Activated CD4-positive, alpha-beta T cell treated with anti-CD3 and anti-CD28 coated beads, Interleukin-2, amount 10 ng/mL, durations not matched to agents 7 days and 5 days (primary cell): ENCODE results near the gene PLXNA4. TPM values are rescaled to one million over a fixed set of nuclear protein-coding genes. Genes with fewer than 3 reads are reported as not detected.

Experiments used
- CTCF ChIA-PET: fragments of 350-600 bp; sonication (Branson Sonifier 250); formaldehyde crosslinking; loops from one replicate; lab custom pipeline; 2021; ENCODE audit warnings: antibody characterized with exemption; lab: Charles Lee
- POLR2A ChIA-PET: fragments of 350-600 bp; sonication (Branson Sonifier 250); formaldehyde crosslinking; loops from one replicate; lab custom pipeline; 2021; ENCODE audit warnings: antibody characterized with exemption; lab: Charles Lee
- DNase-seq: peaks from one replicate; pipeline ENCODE4 v3.0.0-alpha.2; 2020
- H3K27ac Mint-ChIP-seq: one replicate; pipeline ENCODE4 v1.8.0; 2021; ENCODE audit warnings: mild to moderate bottlenecking, moderate library complexity, mixed read lengths
- H3K27me3 Mint-ChIP-seq: one replicate; pipeline ENCODE4 v1.8.0; 2021; ENCODE audit warnings: mixed read lengths
- H3K36me3 Mint-ChIP-seq: one replicate; pipeline ENCODE4 v1.8.0; 2021; ENCODE audit warnings: low read depth, mixed read lengths
- H3K4me1 Mint-ChIP-seq: one replicate; pipeline ENCODE4 v1.8.0; 2021; ENCODE audit warnings: mixed read lengths
- H3K4me3 Mint-ChIP-seq: one replicate; pipeline ENCODE4 v1.8.0; 2021; ENCODE audit warnings: mild to moderate bottlenecking, moderate library complexity, mixed read lengths
- H3K9me3 Mint-ChIP-seq: one replicate; pipeline ENCODE4 v1.8.0; 2021; ENCODE audit warnings: mixed read lengths
- total RNA-seq, 2 experiments: library from RNA; stranded (reverse); gene quantifications; one replicate each; pipeline ENCODE4 v1.2.3, GENCODE V29; 2021

Gene PLXNA4
- total RNA-seq, 2 experiments from 2014 or later = 21.3 to 23.3 TPM

- H3K9me3 Mint-ChIP-seq = peaks cover 14% of the 10 kb centered on the region
- peaks cover 6% of the 10 kb centered on the region for H3K27me3 Mint-ChIP-seq
- no peak overlapping the region for H3K27ac Mint-ChIP-seq
- H3K36me3 Mint-ChIP-seq = peaks cover 38% of the 10 kb centered on the region
- ChIA-PET CTCF (no interaction called here), POLR2A (no interaction called here)
- H3K4me3 Mint-ChIP-seq = no peak overlapping the region
- DNase-seq = no peak
- H3K4me1 Mint-ChIP-seq = peaks cover 70% of the 10 kb centered on the region
These were observed 87.5 kb downstream of the PLXNA4 start for GRCh38 chr7:132488634-132489302.

- ChIA-PET CTCF (no interaction called here), POLR2A (no interaction called here)
- Mint-ChIP-seq H3K27ac (peak overlapping the region; percentile 87), H3K9me3 (peaks cover 16% of the 10 kb centered on the region), H3K36me3 (peaks cover 51% of the 10 kb centered on the region), H3K27me3 (peaks cover 6% of the 10 kb centered on the region), H3K4me1 (peaks cover 55% of the 10 kb centered on the region), H3K4me3 (no peak overlapping the region)
- no peak for DNase-seq
These were observed 90.0 kb downstream of the PLXNA4 start for GRCh38 chr7:132486274-132486610.

GRCh38 chr7:132485600-132486273 lies 90.5 kb downstream of the PLXNA4 start:
- peak; percentile 66 for DNase-seq
- ChIA-PET POLR2A (no interaction called here), CTCF (interaction anchor here (1.2 kb wide), 1 partner anchor 25 kb away, joined by 3 read pairs; no protein-coding TSS in a partner anchor)
- peaks cover 55% of the 10 kb centered on the region for H3K4me1 Mint-ChIP-seq
- H3K4me3 Mint-ChIP-seq = peak overlapping the region; percentile 17
- peak overlapping the region; percentile 87 for H3K27ac Mint-ChIP-seq
- H3K27me3 Mint-ChIP-seq = peaks cover 6% of the 10 kb centered on the region
- peaks cover 51% of the 10 kb centered on the region for H3K36me3 Mint-ChIP-seq
- peaks cover 16% of the 10 kb centered on the region for H3K9me3 Mint-ChIP-seq

- Mint-ChIP-seq H3K4me1 (peaks cover 55% of the 10 kb centered on the region), H3K4me3 (no peak overlapping the region), H3K9me3 (peaks cover 16% of the 10 kb centered on the region), H3K27me3 (peaks cover 6% of the 10 kb centered on the region), H3K27ac (peak overlapping the region; percentile 87), H3K36me3 (peaks cover 51% of the 10 kb centered on the region)
- POLR2A ChIA-PET = no interaction called here
- CTCF ChIA-PET = interaction anchor here (1.2 kb wide), 1 partner anchor 26 kb away, joined by 3 read pairs; no protein-coding TSS in a partner anchor
- no peak for DNase-seq
These were observed 91.1 kb downstream of the PLXNA4 start for GRCh38 chr7:132485136-132485535.

GRCh38 chr7:132482866-132483265 lies 93.4 kb downstream of the PLXNA4 start:
- POLR2A ChIA-PET = no interaction called here
- no peak for DNase-seq
- Mint-ChIP-seq H3K9me3 (peaks cover 6% of the 10 kb centered on the region), H3K27ac (no peak overlapping the region), H3K4me3 (no peak overlapping the region), H3K27me3 (peaks cover 11% of the 10 kb centered on the region), H3K4me1 (peaks cover 41% of the 10 kb centered on the region), H3K36me3 (peaks cover 38% of the 10 kb centered on the region)
- CTCF ChIA-PET = no interaction called here

GRCh38 chr7:132480534-132480933 lies 95.7 kb downstream of the PLXNA4 start:
- no peak overlapping the region for H3K27ac Mint-ChIP-seq
- peaks cover 27% of the 10 kb centered on the region for H3K36me3 Mint-ChIP-seq
- CTCF ChIA-PET = interaction anchor here (1.5 kb wide), 1 partner anchor 86 kb away, joined by 3 read pairs; no protein-coding TSS in a partner anchor
- peaks cover 25% of the 10 kb centered on the region for H3K27me3 Mint-ChIP-seq
- peaks cover 33% of the 10 kb centered on the region for H3K4me1 Mint-ChIP-seq
- no peak for DNase-seq
- H3K9me3 Mint-ChIP-seq = peaks cover 5% of the 10 kb centered on the region
- POLR2A ChIA-PET = no interaction called here
- H3K4me3 Mint-ChIP-seq = no peak overlapping the region

- H3K4me1 Mint-ChIP-seq = peaks cover 53% of the 10 kb centered on the region
- POLR2A ChIA-PET = no interaction called here
- no peak for DNase-seq
- no peak overlapping the region for H3K4me3 Mint-ChIP-seq
- peaks cover 21% of the 10 kb centered on the region for H3K36me3 Mint-ChIP-seq
- H3K9me3 Mint-ChIP-seq = peaks cover 2% of the 10 kb centered on the region
- CTCF ChIA-PET = interaction anchor here (0.6 to 1.7 kb wide), 3 partner anchors 11 to 1807 kb away, joined by 3 to 4 read pairs (median 4); no protein-coding TSS in a partner anchor
- H3K27me3 Mint-ChIP-seq = peaks cover 40% of the 10 kb centered on the region
- H3K27ac Mint-ChIP-seq = no peak overlapping the region
These were observed 99.7 kb downstream of the PLXNA4 start for GRCh38 chr7:132476541-132476940.

GRCh38 chr7:132475669-132476116 lies 100.6 kb downstream of the PLXNA4 start:
- Mint-ChIP-seq H3K4me1 (peaks cover 59% of the 10 kb centered on the region), H3K9me3 (peaks cover 2% of the 10 kb centered on the region), H3K27ac (peak overlapping the region; percentile 10), H3K36me3 (peaks cover 28% of the 10 kb centered on the region), H3K4me3 (no peak overlapping the region), H3K27me3 (peaks cover 40% of the 10 kb centered on the region)
- CTCF ChIA-PET = interaction anchor here (0.9 to 1.7 kb wide), 3 partner anchors 12 to 21 kb away, joined by 3 to 5 read pairs (median 4); no protein-coding TSS in a partner anchor
- POLR2A ChIA-PET = no interaction called here
- no peak for DNase-seq

GRCh38 chr7:132475037-132475668 lies 101.1 kb downstream of the PLXNA4 start:
- no peak for DNase-seq
- ChIA-PET POLR2A (no interaction called here), CTCF (interaction anchor here (0.9 to 1.7 kb wide), 4 partner anchors 11 to 20 kb away, joined by 3 to 5 read pairs (median 4); no protein-coding TSS in a partner anchor)
- Mint-ChIP-seq H3K9me3 (peaks cover 7% of the 10 kb centered on the region), H3K27ac (no peak overlapping the region), H3K4me3 (no peak overlapping the region), H3K4me1 (peaks cover 64% of the 10 kb centered on the region), H3K27me3 (peaks cover 44% of the 10 kb centered on the region), H3K36me3 (peaks cover 34% of the 10 kb centered on the region)

- H3K9me3 Mint-ChIP-seq = peaks cover 5% of the 10 kb centered on the region
- POLR2A ChIA-PET = no interaction called here
- peaks cover 34% of the 10 kb centered on the region for H3K36me3 Mint-ChIP-seq
- peaks cover 40% of the 10 kb centered on the region for H3K27me3 Mint-ChIP-seq
- H3K4me3 Mint-ChIP-seq = no peak overlapping the region
- peaks cover 70% of the 10 kb centered on the region for H3K4me1 Mint-ChIP-seq
- H3K27ac Mint-ChIP-seq = no peak overlapping the region
- no peak for DNase-seq
- CTCF ChIA-PET = no interaction called here
These were observed 103.7 kb downstream of the PLXNA4 start for GRCh38 chr7:132472463-132473120.

GRCh38 chr7:132471515-132471914 lies 104.8 kb downstream of the PLXNA4 start:
- H3K4me1 Mint-ChIP-seq = peaks cover 67% of the 10 kb centered on the region

GRCh38 chr7:132469681-132470080 lies 106.6 kb downstream of the PLXNA4 start:
- CTCF ChIA-PET = no interaction called here
- peaks cover 34% of the 10 kb centered on the region for H3K36me3 Mint-ChIP-seq
- H3K27me3 Mint-ChIP-seq = peaks cover 23% of the 10 kb centered on the region

More at GRCh38 chr7:132471515-132471914, 104.8 kb downstream of the PLXNA4 start:
- Mint-ChIP-seq H3K27me3 (peaks cover 38% of the 10 kb centered on the region), H3K4me3 (no peak overlapping the region), H3K36me3 (peaks cover 37% of the 10 kb centered on the region), H3K27ac (no peak overlapping the region), H3K9me3 (peaks cover 5% of the 10 kb centered on the region)
- no peak for DNase-seq
- ChIA-PET POLR2A (no interaction called here), CTCF (no interaction called here)

More at GRCh38 chr7:132469681-132470080, 106.6 kb downstream of the PLXNA4 start:
- Mint-ChIP-seq H3K9me3 (peaks cover 5% of the 10 kb centered on the region), H3K4me3 (no peak overlapping the region), H3K27ac (no peak overlapping the region), H3K4me1 (peaks cover 58% of the 10 kb centered on the region)
- POLR2A ChIA-PET = no interaction called here
- DNase-seq = no peak
